Measurements from ENCODE around the gene FHIT.

Gene FHIT

GRCh38 chr3:61141227-61141626, 110.0 kb downstream of the FHIT start:
- no peak for DNase-seq (ENCODE audit: low read depth)
- no peak for TF ChIP-seq CTCF (IDR thresholded peaks at IDR 0.05; ENCODE audit: low read depth, low read length, missing control alignments)
- in situ Hi-C loops (cut with HindIII; ENCODE audit: low sequenced_read_pairs): no loop called here
- H3K4me3 ChIP-seq (ENCODE audit: low read depth, low read length): no peak overlapping the region

GRCh38 chr3:61139686-61140085, 111.6 kb downstream of the FHIT start:
- no peak for DNase-seq (ENCODE audit: low read depth)
- in situ Hi-C loops (cut with HindIII; ENCODE audit: low sequenced_read_pairs): no loop called here
- TF ChIP-seq CTCF (IDR thresholded peaks at IDR 0.05; ENCODE audit: low read depth, low read length, missing control alignments): no peak
- H3K4me3 ChIP-seq (ENCODE audit: low read depth, low read length): no peak overlapping the region

GRCh38 chr3:61138401-61138800, 112.9 kb downstream of the FHIT start:
- no peak for TF ChIP-seq CTCF (IDR thresholded peaks at IDR 0.05; ENCODE audit: low read depth, low read length, missing control alignments)
- in situ Hi-C loops (cut with HindIII; ENCODE audit: low sequenced_read_pairs): no loop called here

GRCh38 chr3:61136191-61136590, 115.1 kb downstream of the FHIT start:
- in situ Hi-C loops (cut with HindIII; ENCODE audit: low sequenced_read_pairs): no loop called here
- no peak for DNase-seq (ENCODE audit: low read depth)
- TF ChIP-seq CTCF (IDR thresholded peaks at IDR 0.05; ENCODE audit: low read depth, low read length, missing control alignments): no peak
- no peak overlapping the region for H3K4me3 ChIP-seq (ENCODE audit: low read depth, low read length)

More at GRCh38 chr3:61138401-61138800, 112.9 kb downstream of the FHIT start:
- no peak for DNase-seq (ENCODE audit: low read depth)
- H3K4me3 ChIP-seq (ENCODE audit: low read depth, low read length): no peak overlapping the region

GRCh38 chr3:61134532-61134931, 116.7 kb downstream of the FHIT start:
- no peak for TF ChIP-seq CTCF (IDR thresholded peaks at IDR 0.05; ENCODE audit: low read depth, low read length, missing control alignments)
- in situ Hi-C loops (cut with HindIII; ENCODE audit: low sequenced_read_pairs): no loop called here
- no peak for DNase-seq (ENCODE audit: low read depth)
- no peak overlapping the region for H3K4me3 ChIP-seq (ENCODE audit: low read depth, low read length)

- no peak for DNase-seq (ENCODE audit: low read depth)
- in situ Hi-C loops (cut with HindIII; ENCODE audit: low sequenced_read_pairs): no loop called here
- no peak for TF ChIP-seq CTCF (IDR thresholded peaks at IDR 0.05; ENCODE audit: low read depth, low read length, missing control alignments)
- no peak overlapping the region for H3K4me3 ChIP-seq (ENCODE audit: low read depth, low read length)
Observed at GRCh38 chr3:61132062-61132461, 119.2 kb downstream of the FHIT start.

- DNase-seq (ENCODE audit: low read depth): no peak
- no peak for TF ChIP-seq CTCF (IDR thresholded peaks at IDR 0.05; ENCODE audit: low read depth, low read length, missing control alignments)
- no peak overlapping the region for H3K4me3 ChIP-seq (ENCODE audit: low read depth, low read length)
- in situ Hi-C loops (cut with HindIII; ENCODE audit: low sequenced_read_pairs): no loop called here
Observed at GRCh38 chr3:61118830-61119229, 132.4 kb downstream of the FHIT start.

All from astrocyte of the cerebellum (primary cell).